ENCODE results near the gene NAP1L4.
"Not testable (repeated sequence)": the region's sequence is repeated elsewhere in the genome, so short reads cannot be mapped to it uniquely, and the experiment has no call there.

Gene NAP1L4

GRCh38 chr11:2911785-2912391 is 80.2 kb downstream of the NAP1L4 start:
- in situ Hi-C loops (cut with MboI; ENCODE audit: low sequenced_read_pairs): no loop called here

GRCh38 chr11:2911088-2911784 is 80.9 kb downstream of the NAP1L4 start:
- in situ Hi-C loops (cut with MboI; ENCODE audit: low sequenced_read_pairs): no loop called here

DNA sequence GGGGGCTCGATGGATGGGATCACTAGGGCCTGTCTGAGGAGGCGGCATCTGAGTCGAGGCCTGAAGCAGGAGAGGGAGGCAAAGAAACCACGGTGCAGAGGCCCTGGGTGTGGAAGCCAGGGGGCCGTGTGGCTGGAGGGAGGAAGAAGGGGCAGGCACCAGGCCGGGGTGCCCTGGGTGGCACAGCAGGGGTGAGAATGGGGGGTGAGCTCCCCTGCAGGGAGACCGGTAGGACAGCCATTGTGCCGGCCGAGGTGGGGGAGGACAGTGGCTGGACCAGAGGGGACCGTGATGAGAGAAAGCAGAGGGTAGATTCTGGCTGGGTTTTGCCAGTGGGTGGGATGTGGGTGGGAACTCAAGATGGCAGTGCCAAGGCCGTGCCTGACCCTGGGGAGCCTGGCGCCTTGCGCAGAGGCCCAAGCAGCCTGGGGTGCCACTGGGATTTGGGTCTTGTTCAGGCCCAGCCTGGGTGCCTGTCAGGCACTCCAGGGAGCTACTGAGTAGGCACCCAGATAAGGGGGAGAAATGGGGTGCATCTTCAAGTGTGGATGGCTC is 81.7 kb downstream of the NAP1L4 start:
- in situ Hi-C loops (cut with MboI; ENCODE audit: low sequenced_read_pairs): no loop called here

DNA sequence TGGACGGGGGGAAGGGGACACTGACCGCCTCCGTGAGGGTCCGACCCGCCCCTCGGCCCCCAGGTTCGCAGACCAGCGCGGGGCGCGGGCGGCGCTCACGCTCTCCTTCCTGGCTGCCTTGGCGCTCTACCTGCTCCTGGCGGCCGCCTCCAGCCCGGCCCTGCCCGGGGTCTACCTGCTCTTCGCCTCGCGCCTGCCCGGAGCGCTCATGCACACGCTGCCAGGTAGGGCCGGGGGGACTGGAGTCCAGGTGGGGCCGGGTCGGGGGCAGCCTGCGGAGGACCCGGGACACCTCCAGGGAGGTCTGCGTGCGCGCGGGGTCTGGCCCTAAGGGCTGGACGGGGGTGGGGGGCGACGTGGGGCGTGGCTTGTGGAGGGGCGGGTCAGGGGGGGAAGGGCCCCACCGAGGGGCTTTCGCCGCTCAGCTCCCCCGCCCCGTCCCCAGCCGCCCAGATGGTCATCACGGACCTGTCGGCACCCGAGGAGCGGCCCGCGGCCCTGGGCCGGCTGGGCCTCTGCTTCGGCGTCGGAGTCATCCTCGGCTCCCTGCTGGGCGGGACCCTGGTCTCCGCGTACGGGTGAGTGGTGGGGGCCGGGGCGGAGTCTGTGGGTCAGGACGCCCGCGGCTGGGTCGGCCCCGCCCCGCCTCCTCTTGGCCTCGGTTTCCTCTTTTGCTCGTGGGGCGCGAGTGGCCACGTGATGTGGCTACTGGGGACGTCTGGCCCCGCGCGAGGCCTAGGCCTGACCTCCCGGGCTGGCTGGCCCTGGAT is 82.8 kb downstream of the NAP1L4 start:
- in situ Hi-C loops (cut with MboI; ENCODE audit: low sequenced_read_pairs): no loop called here

DNA sequence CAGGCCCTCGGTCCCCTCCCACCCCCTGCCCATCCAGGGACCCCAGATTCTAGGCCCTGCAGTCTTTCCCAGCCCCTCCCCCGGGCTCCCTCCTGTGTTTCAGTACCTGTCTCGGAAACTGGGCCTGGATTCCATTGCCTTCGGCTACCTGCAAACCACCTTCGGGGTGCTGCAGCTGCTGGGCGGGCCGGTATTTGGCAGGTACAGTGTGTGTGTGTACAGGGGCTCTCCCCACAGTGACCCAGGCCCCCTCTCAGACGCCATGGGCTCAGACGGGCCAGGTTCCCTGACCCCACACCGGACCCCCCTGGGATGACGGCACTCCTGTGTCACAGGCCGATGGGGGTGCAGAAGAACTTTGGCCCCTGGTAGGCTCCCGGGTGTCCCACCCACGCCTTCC is 84.0 kb downstream of the NAP1L4 start:
- in situ Hi-C loops (cut with MboI; ENCODE audit: low sequenced_read_pairs): no loop called here

DNA sequence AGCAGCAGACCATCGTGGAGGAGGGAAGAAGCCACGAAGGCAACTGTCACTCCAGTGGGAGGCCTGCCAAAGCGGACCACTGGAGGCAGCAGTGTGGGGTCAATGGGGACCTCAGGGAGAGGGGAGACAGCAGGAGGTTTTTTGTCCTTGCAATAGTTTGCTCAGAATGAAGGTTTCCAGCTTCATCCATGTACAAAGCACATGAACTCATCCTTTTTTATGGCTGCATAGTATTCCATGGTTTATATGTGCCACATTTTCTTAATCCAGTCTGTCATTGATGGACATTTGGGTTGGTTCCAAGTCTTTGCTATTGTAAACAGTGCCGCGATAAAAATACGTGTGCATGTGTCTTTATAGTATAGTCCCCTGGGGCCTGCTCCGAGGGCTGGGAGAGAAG is 86.8 kb downstream of the NAP1L4 start:
- in situ Hi-C loops (cut with MboI; ENCODE audit: low sequenced_read_pairs): not testable (repeated sequence)

DNA sequence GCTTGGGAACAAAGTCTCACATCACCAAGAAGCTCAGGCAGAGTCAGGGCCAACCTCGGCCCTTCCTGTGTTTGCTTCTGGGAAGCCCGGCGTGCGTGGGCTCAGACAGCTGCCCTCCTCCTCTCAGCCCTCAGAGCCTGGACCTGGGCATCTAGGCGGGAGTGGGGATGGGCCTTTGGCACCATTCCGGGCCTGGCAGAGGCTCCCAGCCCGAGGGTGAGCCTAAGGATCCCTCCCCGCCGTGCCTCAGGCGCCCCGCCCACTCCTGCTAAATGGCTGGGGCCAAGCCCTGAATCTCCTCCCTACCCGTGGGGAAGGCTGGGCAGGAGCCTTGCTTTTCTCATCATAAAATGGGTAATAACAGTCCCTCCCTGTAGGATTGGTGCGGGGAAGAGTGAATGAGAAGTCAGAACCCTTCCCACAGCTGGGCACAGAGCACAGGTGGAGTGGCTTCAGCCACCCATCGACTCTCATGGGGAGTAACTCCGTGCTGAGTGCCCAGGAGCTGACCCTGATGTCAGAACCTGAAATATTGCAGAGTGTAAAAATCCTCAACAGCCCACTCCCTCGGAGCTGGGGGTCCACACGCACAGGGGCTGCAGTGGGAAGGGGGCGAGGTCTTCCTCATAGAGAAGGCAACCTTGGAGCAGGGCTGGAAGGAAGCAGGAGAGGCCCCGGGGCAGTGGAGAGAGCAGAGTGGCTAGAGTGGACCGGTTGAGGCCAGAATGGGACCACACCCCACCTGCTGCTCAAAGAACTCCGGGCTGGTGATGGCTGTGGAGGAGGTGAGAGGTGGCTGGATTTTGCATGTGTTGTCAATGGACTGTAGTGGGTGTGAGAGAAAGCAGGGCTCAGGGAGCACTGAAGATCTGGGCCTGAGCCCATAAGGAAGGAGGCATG is 87.7 kb downstream of the NAP1L4 start:
- in situ Hi-C loops (cut with MboI; ENCODE audit: low sequenced_read_pairs): no loop called here

- in situ Hi-C loops (cut with MboI; ENCODE audit: low sequenced_read_pairs): no loop called here
Observed at GRCh38 chr11:2903672-2904011, 88.5 kb downstream of the NAP1L4 start.

DNA sequence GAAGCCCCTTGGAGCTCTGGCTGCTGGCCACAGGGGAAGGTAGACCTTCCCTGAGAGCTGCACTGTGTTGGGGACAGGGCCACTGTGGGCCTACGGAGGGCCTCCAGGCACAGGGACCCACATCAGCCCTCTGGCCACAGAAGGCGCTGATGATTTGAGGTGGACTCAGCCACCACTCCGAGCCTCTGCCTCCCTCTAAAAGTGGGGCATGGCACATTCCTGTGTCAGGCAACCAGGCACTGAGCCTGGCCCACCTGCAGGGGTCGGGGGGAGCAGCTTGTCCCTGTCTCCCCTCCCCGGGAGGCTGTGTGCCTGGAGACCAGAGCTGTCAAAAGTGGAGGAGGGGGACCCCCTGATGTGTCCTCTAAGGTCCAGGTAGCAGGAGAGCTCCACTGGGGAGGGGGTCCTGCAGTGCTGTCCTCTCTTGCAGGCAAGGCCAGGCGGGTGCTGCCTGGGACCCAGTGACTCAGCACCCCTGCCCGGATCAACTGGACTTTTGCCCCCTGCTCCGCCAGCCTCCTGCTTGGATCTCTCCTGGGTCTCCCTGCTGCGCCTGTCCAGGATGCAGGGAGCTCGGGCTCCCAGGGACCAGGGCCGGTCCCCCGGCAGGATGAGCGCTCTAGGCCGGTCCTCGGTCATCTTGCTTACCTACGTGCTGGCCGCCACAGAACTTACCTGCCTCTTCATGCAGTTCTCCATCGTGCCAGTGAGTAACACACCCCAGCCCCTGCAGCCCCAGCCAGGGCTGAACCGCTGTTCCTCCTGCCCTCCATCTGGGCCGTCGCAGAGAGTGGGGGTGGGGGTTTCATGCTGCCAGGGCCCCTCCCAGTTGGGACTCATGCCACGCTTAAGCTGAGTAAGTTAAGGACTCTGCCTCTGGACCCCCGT is 89.1 kb downstream of the NAP1L4 start:
- in situ Hi-C loops (cut with MboI; ENCODE audit: low sequenced_read_pairs): no loop called here

- in situ Hi-C loops (cut with MboI; ENCODE audit: low sequenced_read_pairs): no loop called here
Observed at GRCh38 chr11:2901854-2902783, 90.0 kb downstream of the NAP1L4 start.

- in situ Hi-C loops (cut with MboI; ENCODE audit: low sequenced_read_pairs): no loop called here
Observed at GRCh38 chr11:2901196-2901796, 90.8 kb downstream of the NAP1L4 start.

DNA sequence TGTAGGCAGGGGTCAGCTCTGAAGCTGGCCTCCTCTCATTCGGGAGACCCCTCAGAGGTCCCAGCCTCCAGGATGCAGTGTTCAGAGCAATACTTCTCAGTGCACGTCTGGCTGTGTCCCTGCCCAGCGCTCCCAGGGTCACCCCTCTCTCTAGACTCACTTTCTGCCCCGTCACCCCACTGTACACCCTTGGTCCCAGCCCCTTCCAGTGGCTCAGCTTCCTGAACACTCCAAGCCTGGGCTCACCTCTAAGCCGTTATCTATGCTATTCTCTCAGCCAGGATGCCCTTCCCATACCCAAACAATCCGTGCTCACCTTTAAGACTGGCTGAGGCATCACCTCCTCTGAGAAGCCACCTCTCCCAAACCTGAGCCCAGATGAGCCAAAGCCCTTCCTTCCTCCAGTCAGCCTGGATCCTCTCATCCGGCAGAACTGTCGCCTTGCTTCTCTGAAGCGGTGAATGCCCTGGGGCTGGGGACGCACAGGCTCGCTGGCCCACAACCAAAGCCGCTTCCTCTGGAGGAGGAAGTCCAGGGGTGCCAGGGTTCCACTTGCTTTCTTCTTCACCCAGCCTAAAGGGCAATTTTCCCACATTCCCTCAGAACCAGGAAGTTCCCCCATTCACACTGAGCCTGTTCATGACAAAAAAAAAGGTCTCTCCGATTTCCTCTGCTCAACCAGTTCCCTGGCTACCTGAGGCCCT is 92.9 kb downstream of the NAP1L4 start:
- in situ Hi-C loops (cut with MboI; ENCODE audit: low sequenced_read_pairs): no loop called here

DNA sequence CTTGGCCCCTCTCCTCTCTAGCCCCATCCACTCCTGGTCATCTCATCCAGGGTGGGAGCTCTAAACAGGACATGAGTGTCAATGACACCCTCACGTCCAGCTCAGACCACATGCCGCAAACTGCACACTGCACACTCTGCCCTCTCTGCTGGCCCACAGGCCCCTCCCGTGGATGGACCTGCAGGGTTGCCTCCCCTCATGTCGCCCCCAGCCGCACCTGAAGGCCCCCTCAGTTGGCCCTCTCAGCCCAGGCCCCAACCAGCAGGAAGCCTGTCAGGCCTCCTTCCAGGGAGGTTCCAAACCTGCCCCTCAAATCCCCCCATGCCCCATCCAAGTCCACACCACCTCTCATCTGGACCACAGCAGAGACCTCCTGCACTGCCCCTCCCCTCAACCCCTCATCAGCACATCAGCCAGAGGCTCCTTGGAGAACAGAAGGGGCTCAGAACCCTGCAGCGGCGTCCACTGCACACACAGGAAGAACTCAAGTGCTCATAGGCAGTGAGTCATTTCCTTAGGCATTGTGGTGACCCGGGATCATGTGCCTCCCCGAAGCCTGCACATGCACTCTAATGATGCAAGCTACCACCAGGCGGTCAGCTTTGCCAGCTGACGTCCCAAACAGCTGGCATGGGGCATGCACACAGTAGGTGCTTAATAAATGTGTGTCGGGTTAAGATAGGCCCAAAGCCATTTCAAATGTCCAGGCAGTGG is 93.6 kb downstream of the NAP1L4 start:
- in situ Hi-C loops (cut with MboI; ENCODE audit: low sequenced_read_pairs): no loop called here

DNA sequence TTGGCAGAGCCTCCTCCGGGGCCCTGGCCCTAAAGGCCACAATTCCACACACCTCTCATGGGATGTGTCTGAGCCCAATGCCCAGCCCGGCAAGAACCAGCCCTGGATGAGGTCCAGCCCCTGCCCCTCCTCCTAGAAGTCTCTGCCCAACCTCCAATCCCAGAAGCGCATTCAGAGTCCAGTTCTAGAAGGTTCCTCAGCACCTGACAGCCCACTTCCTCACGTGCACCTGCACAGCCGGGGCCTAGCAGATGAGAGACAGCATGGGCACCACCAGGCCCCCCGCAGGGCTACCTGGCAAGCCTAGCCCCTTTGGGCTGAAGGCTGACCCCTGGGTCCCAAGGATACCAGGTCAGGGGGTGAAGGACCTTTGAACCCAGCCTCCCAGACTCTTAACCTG is 95.1 kb downstream of the NAP1L4 start:
- in situ Hi-C loops (cut with MboI; ENCODE audit: low sequenced_read_pairs): no loop called here

- in situ Hi-C loops (cut with MboI; ENCODE audit: low sequenced_read_pairs): no loop called here
Observed at GRCh38 chr11:2896047-2896446, 96.1 kb downstream of the NAP1L4 start.
